Midbrain (tissue), 1 donor: ENCODE results near the gene BMP4.

Source experiments
- DNase-seq: peaks from one replicate; lab custom pipeline; 2025; lab: John Stamatoyannopoulos, UW

BMP4 gene

GRCh38 chr14:53946071-53946403 is 10.6 kb downstream of the BMP4 start:
- DNase-seq: no peak

DNA sequence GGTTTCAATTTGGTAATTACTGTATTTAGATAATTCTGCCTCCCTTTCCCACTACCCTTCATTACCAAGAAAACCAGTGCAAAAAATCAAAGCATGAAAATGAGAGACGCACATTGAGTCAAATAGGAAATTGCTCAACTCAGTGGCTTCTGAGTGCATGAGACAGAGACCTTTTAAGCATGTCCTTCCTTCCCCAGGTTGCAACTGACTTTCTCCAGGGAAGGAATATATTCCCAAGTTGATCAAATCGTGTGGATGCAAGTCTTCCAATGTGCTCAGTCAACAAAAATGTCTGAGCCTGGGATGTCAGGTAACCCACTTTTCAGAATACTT is 12.9 kb downstream of the BMP4 start:
- DNase-seq: no peak

DNA sequence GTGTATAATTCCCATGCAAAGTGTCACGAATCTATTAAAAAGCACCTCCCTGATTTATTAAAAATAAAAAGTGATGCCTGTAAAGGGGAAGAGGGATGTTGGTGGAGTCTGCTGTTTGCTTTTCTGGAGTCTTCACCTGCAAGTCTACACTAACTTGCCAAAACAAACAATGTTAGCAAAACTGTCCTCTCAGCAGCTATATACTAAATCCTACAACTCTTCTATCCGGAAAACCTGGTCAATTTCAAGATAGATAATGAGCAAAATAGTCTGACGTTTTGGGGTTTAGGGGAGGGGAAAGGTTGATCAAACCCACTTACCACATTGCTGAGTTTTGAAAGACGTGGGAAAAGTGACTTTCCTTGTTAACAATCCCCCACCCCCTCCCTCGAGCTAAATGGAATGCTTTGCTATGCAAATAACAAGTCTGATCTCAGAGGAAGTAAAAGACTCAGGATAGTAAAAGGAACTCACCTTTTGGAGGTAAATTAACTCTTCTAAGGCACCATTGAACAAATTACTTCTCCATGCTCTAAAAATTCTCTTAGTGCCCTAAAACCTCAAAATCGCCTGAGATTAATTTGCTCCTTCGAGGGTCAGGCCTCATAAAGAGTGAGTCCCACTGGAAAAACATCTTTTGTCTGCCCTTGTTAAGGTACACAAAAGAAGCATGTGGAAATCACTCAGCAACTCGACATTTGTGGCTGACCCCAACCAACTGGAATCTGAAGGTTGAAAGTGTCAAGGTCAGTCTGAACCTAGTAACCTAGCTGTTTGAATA is 13.5 kb downstream of the BMP4 start:
- no peak for DNase-seq

GRCh38 chr14:53938136-53938837 is 18.3 kb downstream of the BMP4 start:
- no peak for DNase-seq

DNA sequence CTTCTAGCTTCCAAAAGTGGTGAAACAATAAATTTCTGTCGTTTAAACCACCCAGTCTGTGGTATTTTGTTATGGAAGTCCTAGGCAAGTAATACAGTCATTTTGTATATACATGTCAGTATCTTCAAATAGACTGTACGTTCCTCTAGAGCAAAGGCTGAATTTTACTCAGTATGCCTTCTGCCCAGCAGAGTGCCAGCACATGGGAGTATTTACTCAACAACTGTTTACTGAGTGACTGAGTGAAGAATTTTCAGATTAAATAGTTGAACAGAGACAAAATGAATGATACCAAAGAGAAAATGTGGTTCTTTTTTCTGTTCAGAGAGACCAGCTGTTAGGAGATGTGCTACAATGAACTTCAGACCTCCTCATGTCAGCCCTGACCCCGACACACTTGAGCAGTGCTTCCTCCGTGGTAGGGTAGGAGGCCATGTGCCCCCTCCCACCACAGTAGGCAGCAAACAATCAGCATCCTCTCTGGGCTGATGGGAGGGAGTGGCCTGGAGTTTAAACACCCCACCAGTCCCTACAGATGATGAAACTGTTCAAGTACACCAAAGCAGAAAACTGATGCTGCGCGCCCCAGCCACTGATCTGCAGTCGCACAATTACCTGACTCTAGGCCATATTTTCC is 21.7 kb downstream of the BMP4 start:
- DNase-seq: no peak

DNA sequence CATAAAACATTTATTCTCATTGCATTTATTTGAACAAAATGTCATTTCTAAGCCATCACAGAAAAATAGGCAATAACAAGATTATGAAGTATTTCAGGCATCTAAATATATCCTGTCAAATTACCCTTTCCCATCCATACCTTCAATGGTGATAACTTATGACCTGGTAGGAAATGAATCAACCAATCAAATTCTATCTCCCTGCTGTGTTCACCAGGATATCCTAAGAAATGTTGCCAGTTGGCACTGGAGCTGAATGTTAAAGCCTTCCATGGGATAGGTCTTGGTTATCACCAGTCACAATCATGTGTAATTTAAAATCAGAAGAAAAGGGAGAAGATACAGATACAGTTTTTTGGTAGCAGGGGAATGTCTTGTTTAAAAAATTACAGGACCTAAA is 23.7 kb downstream of the BMP4 start:
- DNase-seq: no peak

DNA sequence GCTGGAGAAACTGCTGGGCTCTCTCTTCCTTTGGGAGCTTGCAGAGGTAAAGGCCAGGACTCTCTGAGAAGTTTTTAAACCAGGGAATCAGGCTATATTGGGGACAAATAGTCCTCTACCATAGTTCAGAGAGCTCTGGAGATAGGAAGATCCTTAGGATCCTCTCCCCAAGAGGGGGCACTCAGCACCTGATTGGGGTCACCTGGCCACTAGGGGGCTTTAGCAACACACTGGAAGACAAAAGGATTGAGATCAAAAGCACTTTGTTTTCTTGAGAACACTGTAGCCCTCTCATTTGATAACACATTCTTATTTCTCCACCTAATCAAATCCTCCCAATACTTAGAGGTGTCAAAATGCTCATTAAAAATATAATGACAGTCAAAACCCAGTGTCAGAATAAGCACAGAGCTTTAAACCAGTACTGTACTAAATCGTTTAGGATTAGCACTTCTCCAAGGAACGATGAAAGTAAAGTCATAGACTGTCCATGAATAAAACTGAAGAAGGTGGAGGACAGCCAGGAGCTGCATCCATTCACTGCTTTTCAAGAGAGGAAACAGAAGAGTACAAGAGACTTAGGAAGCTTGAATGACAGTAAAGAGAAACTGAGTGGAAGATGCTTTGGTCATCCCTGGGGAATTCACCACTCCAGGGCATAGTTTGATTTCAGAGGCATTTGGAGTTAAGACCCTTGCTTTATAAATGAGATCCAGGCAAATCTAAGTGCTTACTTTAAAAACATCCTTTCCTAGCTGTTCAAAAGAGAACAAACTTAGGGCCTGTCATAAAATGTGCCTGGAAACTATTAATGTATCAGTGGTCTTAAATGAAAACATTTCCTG is 26.5 kb downstream of the BMP4 start:
- no peak for DNase-seq

- no peak for DNase-seq
Measured at GRCh38 chr14:53927171-53927570, 29.5 kb downstream of the BMP4 start.

DNA sequence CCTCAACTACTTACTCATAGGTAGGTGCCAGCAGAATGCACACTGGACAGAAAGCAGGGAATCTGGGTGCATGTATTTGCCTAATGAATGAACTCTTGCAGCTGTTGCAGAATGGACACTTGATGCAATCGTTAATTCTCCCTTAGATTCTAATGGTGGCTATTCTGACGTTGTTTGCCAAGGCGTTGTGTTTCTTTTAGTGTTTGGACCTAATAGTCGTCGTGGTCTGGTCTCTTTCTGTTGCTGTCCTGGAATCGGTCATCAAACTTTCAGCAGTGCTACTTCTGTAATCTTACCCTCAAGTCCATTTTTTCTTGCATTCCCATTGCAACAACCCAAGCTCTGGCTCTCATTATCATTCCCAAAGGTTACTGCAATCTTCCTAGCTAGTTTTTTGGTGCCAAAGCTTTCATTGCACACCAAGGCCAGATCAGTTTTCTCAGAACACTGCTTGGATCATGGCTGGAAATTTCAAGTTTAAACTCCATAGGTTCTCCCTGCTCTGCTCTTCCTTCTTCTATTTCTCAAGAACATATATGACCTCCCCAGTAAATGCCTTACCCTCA is 31.3 kb downstream of the BMP4 start:
- no peak for DNase-seq

DNA sequence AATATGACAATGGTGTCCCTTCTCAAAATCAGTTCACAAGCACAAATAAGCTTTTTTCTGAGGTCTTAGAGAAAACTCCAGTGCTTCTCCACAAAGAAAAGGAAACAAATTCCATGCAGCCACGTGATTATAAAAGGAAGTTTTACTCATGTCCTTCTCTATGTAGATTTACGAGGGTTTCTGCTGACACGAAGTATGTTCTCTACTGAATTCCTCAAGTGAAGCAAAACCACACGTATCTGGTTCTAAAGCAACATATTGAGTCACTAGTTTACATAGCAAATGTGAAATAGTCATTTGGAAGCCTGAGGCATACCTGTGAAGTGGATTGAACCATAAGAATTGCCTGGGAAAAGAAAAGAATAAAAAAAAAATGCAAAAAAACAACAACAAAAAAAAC is 31.9 kb downstream of the BMP4 start:
- no peak for DNase-seq

GRCh38 chr14:53921027-53921426 is 35.6 kb downstream of the BMP4 start:
- DNase-seq: no peak

- DNase-seq: no peak
Measured at GRCh38 chr14:53916239-53916638, 40.4 kb downstream of the BMP4 start.

- DNase-seq: no peak
Measured at GRCh38 chr14:53915364-53916014, 41.1 kb downstream of the BMP4 start.

GRCh38 chr14:53912021-53912420 is 44.6 kb downstream of the BMP4 start:
- DNase-seq: no peak

GRCh38 chr14:53908416-53908815 is 48.2 kb downstream of the BMP4 start:
- no peak for DNase-seq

DNA sequence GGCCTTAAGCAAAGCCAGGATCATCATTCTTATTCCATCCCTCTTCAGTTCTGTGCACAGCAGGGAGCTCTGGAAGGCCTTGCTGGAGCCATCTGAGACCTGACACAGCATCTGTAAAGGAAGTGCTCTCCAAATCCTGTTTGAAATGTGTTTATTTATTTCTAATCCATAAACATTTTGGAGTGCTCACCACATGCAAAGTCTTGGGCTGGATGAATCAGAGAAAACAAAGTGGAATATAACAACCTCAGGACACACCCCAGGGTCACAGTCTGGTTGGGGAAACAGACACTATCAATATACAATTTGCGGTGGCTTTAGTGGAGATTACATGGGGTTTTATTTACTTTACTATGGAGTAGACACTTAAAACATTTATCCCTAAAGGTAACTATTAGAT is 54.3 kb downstream of the BMP4 start:
- no peak for DNase-seq

GRCh38 chr14:53900499-53900898 is 56.1 kb downstream of the BMP4 start:
- no peak for DNase-seq
